Activated T-cell treated with anti-CD3 and anti-CD28 coated beads, Interleukin-2, amount 50 U/mL, for 1 hour (primary cell): ENCODE data around the gene RABAC1.
"Not testable (repeated sequence)": the region's sequence is repeated elsewhere in the genome, so short reads cannot be mapped to it uniquely, and the experiment has no call there.

Experiments used
- DNase-seq: peaks from one replicate; pipeline ENCODE4 v3.0.0-alpha.2; 2020

The RABAC1 gene

GRCh38 chr19:41944336-41944735, 14.8 kb downstream of the RABAC1 start:
- DNase-seq, result no peak

GRCh38 chr19:41941410-41942202, 17.5 kb downstream of the RABAC1 start:
- peak; percentile 19 for DNase-seq

GRCh38 chr19:41940731-41941409, 18.3 kb downstream of the RABAC1 start:
- DNase-seq, result no peak

GRCh38 chr19:41939861-41940730, 19.0 kb downstream of the RABAC1 start:
- peak; percentile 71 for DNase-seq

GRCh38 chr19:41939209-41939608, 19.9 kb downstream of the RABAC1 start:
- DNase-seq, result not testable (repeated sequence)

GRCh38 chr19:41937525-41938468, 21.3 kb downstream of the RABAC1 start:
- DNase-seq, result no peak

- no peak for DNase-seq
Measured at GRCh38 chr19:41936961-41937360, 22.2 kb downstream of the RABAC1 start.

GRCh38 chr19:41936416-41936850, 22.7 kb downstream of the RABAC1 start:
- peak; percentile 58 for DNase-seq

GRCh38 chr19:41935760-41936415, 23.2 kb downstream of the RABAC1 start:
- peak; percentile 50 for DNase-seq

GRCh38 chr19:41934849-41935374, 24.2 kb downstream of the RABAC1 start:
- DNase-seq, result peak; percentile 79

- peak; percentile 38 for DNase-seq
Measured at GRCh38 chr19:41933693-41934426, 25.3 kb downstream of the RABAC1 start.

GRCh38 chr19:41932720-41933332, 26.3 kb downstream of the RABAC1 start:
- DNase-seq, result no peak

GRCh38 chr19:41932259-41932719, 26.8 kb downstream of the RABAC1 start:
- no peak for DNase-seq

- peak; percentile 19 for DNase-seq
Measured at GRCh38 chr19:41930926-41931592, 28.1 kb downstream of the RABAC1 start.

- DNase-seq, result no peak
Measured at GRCh38 chr19:41930322-41930722, 28.8 kb downstream of the RABAC1 start.

- DNase-seq, result peak; percentile 26
Measured at GRCh38 chr19:41929536-41930071, 29.5 kb downstream of the RABAC1 start.

- no peak for DNase-seq
Measured at GRCh38 chr19:41928754-41929535, 30.2 kb downstream of the RABAC1 start.

- DNase-seq, result no peak
Measured at GRCh38 chr19:41928221-41928683, 30.9 kb downstream of the RABAC1 start, which contains the start of gene ERFL. ERFL (minus strand) TSS chr19:41928449; CDS start chr19:41912919, 15,530 bp downstream.
